ENCODE results near the gene ZNF787.

ZNF787 gene

GRCh38 chr19:56087647-56088496, 33.2 kb downstream of the ZNF787 start:
- no peak for TF ChIP-seq CTCF (conservative IDR thresholded peaks at IDR 0.05; ENCODE audit: low read length)
- no peak for DNase-seq (ENCODE audit: low read depth)
- H3K4me3 ChIP-seq (ENCODE audit: low read length) = no peak overlapping the region

GRCh38 chr19:56086671-56087430, 34.2 kb downstream of the ZNF787 start:
- no peak for TF ChIP-seq CTCF (conservative IDR thresholded peaks at IDR 0.05; ENCODE audit: low read length)
- no peak for DNase-seq (ENCODE audit: low read depth)
- no peak overlapping the region for H3K4me3 ChIP-seq (ENCODE audit: low read length)

GRCh38 chr19:56085571-56086275, 35.4 kb downstream of the ZNF787 start:
- H3K4me3 ChIP-seq (ENCODE audit: low read length) = no peak overlapping the region
- no peak for TF ChIP-seq CTCF (conservative IDR thresholded peaks at IDR 0.05; ENCODE audit: low read length)
- peak; percentile 13 for DNase-seq (ENCODE audit: low read depth)

- no peak for DNase-seq (ENCODE audit: low read depth)
- no peak for TF ChIP-seq CTCF (conservative IDR thresholded peaks at IDR 0.05; ENCODE audit: low read length)
- no peak overlapping the region for H3K4me3 ChIP-seq (ENCODE audit: low read length)
Measured at GRCh38 chr19:56084835-56085536, 36.1 kb downstream of the ZNF787 start.

- no peak overlapping the region for H3K4me3 ChIP-seq (ENCODE audit: low read length)
Measured at GRCh38 chr19:56083668-56084067, 37.4 kb downstream of the ZNF787 start.

More at GRCh38 chr19:56083668-56084067, 37.4 kb downstream of the ZNF787 start:
- TF ChIP-seq CTCF (conservative IDR thresholded peaks at IDR 0.05; ENCODE audit: low read length) = no peak
- no peak for DNase-seq (ENCODE audit: low read depth)

All from AG10803 (cell line).